ENCODE results near the gene UBE2J2. TPM values are rescaled to one million over a fixed set of nuclear protein-coding genes. Genes with fewer than 3 reads are reported as not detected.

UBE2J2 gene
- total RNA-seq, 1 donor from 2014 or later = 37.2 TPM

DNA sequence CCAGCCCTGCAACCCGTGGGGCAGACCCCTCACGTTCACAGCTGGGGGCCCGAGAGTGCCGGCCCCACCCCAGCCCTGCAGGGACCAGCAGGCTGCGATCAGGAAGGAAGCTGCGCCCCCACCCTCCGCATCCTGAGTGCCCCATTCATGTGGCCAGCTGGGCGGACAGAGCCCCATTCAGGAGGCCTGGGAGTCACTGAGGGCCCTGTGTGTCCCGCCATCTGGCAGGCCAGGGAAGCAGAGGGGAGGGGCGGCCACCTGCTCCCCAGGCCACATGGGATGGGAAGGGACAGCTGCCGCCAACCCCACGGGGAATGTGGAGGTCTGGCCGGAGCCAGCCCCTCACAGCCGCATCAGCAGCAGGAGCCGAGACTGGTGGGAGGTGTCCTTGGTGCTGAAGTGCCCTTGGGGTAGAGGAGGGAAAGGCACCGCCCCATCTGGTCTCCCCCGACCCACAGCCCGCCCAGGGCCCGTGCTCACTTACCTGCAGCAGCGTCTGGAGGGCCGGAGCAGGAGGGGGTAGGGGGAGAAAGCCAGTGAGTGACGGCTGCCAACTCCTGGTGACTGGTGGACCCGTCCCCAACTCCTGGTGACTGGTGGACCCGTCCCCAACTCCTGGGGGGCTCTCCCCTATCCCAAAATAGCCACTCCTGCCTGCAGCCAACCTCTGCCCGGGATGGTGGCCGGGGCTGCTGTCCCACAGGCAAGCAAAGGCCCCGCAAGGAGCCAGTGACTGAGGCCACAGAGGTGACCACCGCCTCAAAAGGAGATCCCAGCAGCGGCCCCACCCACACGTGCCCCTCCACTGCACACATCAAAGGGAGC is 25.4 kb upstream of the UBE2J2 start:
- DNase-seq (ENCODE audit: low spot score) = no peak
- intact Hi-C loops (cut with DNase I) = no loop called here

DNA sequence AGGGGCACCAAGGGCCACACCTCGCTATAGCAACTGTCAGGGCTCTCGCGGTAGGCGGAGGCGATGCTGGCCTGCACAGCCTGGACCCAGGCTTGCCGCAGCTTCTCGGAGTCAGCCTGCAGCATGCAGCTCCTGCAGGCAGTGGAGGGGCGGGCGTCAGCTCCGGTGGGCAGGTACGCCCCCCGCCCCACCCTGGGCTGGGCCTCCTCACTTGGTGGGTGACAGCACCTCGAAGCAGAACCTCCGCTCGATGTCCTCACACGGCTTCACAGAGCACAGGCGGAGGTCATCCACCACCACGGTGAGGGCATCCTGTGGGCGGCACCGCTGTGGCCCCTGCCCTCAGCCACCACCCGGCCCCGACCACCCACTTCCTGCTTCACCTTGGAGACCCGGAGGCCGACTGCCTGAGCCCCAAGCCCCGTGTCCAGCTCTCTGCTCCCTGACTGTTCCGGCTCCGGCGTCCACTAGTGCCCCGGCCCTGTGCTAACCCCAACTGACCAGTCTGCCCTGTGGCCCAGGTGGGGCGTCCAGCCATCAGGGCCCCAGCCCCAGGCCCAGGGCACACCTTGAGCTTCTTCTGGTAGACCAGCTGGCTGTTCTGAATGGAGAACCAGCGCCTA is 24.3 kb upstream of the UBE2J2 start:
- intact Hi-C loops (cut with DNase I) = no loop called here
- no peak for DNase-seq (ENCODE audit: low spot score)

DNA sequence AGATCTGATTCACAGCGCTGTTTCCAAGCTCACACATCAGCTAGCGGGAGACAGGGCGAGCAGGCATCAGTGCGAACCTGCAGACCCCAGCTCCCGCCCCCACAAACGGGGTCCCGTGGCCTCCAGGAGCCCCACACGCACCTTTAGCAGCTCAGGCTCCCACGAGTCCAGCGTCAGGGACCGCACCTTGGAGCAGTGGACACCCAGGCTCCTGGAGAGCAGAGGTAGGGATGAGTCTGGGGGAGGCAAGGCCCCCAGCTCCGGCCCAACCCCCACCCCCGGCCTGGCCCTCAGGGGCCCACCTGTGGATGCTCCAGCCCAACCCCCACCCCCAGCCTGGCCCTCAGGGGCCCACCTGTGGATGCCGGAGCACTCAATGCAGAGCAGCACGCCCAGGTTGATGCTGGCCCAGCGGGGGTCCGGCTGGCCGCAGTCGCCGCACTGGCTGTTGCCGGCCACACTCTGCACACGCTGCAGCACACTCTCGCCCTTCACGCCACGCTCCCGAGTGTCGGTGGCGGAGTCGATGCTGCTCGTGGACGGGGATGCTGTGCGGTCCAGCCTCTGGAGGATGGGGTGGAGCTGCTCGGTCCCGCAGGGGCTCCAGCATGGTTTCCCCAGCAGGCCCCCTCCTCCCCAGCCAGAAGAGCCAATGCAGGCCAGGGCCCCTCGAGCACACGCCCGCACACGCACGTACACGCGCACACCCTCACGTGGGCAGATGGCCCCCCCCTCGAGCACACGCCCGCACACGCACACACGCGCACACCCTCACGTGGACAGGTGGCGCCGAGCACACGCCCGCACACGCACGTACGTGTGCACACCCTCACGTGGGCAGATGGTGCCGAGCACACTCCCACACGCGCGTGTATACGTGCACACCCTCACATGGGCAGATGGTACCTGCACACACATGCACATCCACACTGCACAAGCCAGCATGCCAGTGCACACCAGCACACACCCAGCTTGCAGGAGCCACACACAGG is 22.7 kb upstream of the UBE2J2 start:
- intact Hi-C loops (cut with DNase I) = no loop called here
- no peak for DNase-seq (ENCODE audit: low spot score)

DNA sequence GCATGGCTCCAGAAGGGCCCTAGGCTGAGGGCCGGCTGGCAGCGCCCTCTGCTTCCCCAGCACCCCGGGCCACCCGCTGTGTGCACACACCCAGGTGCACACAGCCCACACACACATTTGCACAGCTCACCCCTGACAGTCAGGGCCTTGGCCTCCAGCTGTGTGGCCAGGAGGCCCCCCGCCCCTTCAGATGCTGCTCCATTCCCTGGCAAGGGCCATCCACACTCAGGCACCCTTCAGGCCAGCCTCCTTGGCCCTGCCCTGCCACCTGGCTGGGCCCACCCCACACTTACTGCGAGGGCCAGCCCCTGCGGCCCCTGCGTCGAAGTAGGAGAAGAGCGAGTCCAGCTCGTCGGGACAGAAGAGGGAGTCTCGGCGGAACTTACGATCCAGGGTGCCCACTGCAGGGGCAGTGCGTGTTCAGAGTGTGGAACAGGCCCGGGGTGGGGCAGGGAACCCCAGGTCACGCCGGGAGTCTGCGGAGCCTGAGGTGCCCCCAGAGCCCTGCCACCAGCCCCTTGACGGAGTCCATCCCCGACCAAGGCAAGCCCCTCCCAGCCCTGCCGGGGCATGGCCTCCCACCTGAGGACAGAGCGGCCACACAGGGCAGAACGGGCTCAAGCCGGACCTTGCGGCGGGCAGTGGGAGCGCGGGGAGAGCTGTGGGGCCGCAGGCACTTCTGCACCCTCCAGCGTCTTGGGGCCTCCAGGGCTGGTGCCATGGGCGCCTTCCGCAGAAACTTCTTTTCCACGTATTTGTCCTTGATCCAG is 21.7 kb upstream of the UBE2J2 start:
- no peak for DNase-seq (ENCODE audit: low spot score)
- intact Hi-C loops (cut with DNase I) = no loop called here

DNA sequence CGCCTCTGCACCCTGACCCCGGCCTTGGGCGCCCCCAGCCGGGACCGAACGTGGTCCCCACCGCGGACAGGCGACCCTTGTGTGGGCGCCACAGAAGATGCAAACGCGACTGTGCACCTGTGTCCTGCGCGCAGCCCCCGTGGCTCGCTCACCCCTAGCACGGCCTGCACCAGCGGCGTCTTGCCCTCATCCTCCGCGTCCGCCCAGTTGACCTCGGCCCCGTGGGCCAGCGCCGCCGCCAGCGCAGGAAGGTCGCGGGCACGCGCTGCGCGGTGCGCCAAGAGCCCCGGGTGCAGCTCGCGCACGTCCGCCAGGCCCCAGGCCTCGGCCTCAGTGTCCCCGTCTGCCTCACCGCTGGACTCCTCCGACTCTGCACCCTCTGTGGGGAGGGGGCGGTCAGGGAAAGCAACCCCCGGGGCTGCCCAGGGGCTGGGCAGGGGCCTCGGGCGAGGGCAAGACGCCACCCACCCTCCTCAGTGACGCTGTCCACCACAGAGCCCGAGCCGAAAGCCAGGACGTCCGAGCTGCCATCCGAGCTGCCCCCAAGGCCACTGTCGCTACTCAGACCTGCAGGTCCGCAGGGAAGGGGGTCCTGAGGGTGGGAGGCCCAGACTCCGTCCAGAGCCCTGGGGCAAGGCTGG is 20.7 kb upstream of the UBE2J2 start:
- no peak for DNase-seq (ENCODE audit: low spot score)
- intact Hi-C loops (cut with DNase I) = no loop called here

DNA sequence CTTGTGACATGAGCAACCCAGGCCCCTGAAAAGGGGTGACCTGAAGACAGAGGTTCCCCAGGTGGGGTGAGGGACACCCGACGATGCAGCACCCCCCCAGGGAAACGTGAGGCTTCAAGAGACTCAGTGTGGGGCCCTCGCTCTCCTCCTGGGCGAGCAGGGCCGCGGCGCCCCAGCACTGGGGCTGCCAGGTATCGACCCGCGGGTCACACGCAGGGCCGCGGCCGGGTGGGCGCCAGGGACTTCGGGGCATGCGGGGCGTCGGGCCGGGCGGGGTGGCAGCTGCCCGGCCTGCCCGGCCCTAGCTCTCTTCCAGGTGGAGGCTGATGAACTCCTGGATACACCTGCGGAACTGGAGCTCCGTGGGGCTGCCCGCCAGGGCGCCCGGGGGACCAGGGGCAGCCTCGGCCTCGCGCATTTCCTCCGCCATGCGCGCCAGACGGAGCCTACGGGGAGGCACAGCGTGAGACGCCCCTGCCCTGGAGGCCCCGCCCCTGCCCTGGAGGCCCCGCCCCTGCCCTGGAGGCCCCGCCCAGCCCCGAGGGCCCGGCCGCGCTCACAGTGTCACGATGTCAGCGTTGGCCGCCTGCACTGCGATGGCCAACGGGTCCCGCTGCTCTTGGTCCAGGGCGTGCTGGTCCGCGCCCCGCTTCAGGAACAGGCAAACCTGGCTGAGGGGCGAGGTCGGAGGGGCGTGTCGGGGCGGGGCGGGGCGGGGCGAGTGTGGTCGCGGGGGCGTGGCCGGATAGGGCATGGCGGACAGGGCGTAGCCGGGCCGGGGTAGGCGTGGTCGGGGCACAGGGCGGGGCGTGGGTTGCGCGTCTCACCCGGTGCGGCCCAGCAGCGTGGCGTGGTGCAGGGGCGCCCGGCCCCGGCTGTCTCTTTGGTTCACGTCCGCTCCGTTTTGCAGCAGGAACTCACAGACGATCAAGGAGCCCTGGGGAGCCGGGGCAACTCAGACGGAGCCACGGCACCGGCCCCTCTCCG is 19.9 kb upstream of the UBE2J2 start:
- intact Hi-C loops (cut with DNase I) = no loop called here
- no peak for DNase-seq (ENCODE audit: low spot score)

DNA sequence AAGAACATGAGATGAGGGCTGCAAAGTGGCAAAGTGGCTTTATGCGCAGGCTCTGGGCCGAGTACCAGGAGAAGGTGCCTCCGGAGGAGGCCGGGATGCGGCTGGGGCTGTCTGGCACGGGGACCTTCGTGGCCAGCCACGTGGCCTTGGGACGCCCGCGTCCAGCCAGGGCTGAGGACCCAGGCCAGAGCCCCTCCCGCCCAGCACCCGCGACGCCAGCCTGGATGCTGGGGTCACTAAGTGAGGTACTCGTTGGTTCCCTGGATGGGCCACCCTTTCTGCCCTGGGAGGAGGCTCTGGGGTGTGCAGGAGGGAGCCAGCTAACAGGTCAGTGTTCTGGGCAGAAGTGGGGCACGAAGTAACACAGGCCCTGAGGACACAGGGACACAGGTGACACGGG is 19.2 kb upstream of the UBE2J2 start:
- intact Hi-C loops (cut with DNase I) = loop anchor here (1.0 kb wide), 1 partner anchor 171 kb away; no protein-coding TSS in a partner anchor
- no peak for DNase-seq (ENCODE audit: low spot score)

DNA sequence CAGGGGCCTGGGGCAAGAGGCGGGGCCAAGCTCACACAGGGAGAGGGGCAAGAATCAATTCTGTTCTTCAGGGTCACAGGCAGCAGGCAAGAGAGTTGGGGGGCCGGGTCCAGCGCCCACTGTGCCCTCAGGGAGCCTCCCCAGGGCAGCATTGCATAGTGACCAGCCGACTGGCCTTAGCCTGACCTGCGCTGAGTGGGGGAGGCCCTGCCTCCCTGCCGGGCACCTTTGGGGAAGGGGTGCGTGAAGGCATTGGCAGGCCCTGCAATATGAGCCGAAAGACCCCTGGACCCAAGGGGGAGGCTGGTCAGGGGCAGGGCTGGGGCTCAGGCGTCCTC is 18.8 kb upstream of the UBE2J2 start:
- intact Hi-C loops (cut with DNase I) = loop anchor here (1.0 kb wide), 1 partner anchor 170 kb away; no protein-coding TSS in a partner anchor
- DNase-seq (ENCODE audit: low spot score) = no peak

DNA sequence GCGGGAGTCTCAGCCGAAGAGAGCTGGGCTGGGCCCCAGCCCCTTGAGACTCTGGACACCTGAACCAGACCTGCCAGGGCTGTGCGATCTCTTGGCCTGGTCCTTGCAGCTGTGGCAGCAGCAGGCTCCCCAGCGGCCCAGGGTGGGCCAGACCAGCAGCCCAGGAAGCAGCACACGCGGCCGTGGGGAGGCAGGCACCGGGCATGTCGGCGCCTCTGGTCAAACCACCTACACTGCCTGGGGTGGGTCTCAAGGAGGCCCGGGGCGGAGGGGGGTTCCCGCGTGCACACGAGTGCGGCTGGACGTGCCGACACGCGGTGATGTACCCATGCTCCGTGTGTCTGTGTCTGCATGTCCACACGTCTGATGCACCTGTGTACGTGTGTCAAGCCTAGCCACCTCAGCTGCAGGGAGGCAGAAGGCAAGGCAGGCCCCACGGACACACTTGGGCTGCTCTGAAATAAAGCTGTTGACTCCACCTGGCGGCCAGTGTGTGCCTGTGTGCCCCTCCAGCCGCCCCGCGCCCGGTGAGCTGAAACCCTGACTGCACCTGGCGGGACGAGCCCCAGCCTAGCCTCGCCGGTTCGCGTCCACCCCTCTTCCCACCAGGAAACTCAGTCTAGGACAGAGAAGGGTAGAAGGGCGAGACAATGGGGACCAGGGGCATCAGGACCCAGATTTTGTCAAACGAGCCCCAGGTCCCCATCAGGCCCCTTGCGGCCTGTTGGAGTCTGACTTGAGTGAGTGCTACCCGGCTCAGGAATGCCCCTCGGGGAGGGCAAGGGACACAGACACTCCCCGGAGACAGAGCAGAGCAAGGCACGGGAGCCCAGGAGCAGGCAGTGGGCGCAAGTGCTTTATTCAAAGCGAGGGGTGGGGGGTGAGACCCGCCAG is 18.1 kb upstream of the UBE2J2 start:
- DNase-seq (ENCODE audit: low spot score) = no peak
- intact Hi-C loops (cut with DNase I) = loop anchor here (1.0 kb wide), 1 partner anchor 169 kb away; no protein-coding TSS in a partner anchor

DNA sequence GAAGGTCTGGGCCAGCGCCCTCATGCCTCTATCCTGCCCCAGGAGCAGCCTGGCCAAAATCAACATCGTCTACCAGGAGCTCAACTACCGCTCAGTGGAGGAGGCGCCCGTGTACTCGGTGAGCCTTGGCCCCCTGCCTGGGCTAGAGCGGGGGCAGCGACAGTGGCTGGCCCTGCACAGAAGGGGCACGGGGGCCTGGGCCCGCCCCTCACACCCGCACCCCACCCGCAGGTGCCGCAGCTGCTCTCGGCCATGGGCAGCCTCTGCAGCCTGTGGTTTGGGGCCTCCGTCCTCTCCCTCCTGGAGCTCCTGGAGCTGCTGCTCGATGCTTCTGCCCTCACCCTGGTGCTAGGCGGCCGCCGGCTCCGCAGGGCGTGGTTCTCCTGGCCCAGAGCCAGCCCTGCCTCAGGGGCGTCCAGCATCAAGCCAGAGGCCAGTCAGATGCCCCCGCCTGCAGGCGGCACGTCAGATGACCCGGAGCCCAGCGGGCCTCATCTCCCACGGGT is 17.4 kb upstream of the UBE2J2 start:
- no peak for DNase-seq (ENCODE audit: low spot score)
- intact Hi-C loops (cut with DNase I) = no loop called here

DNA sequence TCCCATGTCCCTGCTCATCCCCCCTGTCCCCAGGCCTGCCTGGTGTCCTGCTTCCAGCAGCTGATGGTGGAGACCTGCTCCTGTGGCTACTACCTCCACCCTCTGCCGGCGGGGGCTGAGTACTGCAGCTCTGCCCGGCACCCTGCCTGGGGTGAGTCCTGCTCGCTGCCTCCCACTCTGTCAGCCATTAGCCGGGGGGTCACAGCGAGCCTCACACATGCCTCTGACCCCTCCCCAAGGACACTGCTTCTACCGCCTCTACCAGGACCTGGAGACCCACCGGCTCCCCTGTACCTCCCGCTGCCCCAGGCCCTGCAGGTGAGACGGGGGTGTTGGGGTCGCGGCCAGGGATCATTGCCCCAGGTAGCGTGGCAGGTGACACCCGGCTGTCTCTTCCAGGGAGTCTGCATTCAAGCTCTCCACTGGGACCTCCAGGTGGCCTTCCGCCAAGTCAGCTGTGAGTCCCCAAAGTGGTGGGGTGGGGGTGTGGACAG is 16.6 kb upstream of the UBE2J2 start:
- DNase-seq (ENCODE audit: low spot score) = no peak
- intact Hi-C loops (cut with DNase I) = no loop called here

DNA sequence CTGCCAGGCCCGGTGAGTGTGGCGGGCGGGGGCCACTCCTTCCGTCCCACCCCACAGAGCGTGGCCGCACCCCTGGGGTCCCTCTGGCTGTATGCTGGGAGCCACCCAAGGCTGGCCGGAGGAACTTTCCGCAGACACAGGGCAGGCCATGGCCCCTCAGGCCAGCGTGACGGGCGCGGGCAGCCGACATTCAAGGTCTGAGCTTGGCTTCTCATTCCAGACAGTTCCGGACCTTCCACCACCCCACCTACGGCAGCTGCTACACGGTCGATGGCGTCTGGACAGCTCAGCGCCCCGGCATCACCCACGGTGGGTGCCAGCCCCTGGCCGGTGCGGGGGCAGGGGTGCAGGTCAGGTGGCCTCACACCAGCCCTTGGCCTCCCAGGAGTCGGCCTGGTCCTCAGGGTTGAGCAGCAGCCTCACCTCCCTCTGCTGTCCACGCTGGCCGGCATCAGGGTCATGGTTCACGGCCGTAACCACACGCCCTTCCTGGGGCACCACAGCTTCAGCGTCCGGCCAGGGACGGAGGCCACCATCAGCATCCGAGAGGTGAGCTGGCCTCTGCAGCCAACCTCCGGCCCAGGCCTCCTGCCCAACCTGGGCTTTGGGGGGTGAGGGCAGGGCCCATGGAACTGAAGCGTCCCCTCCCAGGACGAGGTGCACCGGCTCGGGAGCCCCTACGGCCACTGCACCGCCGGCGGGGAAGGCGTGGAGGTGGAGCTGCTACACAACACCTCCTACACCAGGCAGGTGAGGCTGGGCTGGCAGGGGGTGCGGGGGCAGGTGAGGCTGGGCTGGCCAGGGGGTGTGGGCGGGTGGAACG is 13.8 kb upstream of the UBE2J2 start:
- intact Hi-C loops (cut with DNase I) = no loop called here
- DNase-seq (ENCODE audit: low spot score) = no peak

DNA sequence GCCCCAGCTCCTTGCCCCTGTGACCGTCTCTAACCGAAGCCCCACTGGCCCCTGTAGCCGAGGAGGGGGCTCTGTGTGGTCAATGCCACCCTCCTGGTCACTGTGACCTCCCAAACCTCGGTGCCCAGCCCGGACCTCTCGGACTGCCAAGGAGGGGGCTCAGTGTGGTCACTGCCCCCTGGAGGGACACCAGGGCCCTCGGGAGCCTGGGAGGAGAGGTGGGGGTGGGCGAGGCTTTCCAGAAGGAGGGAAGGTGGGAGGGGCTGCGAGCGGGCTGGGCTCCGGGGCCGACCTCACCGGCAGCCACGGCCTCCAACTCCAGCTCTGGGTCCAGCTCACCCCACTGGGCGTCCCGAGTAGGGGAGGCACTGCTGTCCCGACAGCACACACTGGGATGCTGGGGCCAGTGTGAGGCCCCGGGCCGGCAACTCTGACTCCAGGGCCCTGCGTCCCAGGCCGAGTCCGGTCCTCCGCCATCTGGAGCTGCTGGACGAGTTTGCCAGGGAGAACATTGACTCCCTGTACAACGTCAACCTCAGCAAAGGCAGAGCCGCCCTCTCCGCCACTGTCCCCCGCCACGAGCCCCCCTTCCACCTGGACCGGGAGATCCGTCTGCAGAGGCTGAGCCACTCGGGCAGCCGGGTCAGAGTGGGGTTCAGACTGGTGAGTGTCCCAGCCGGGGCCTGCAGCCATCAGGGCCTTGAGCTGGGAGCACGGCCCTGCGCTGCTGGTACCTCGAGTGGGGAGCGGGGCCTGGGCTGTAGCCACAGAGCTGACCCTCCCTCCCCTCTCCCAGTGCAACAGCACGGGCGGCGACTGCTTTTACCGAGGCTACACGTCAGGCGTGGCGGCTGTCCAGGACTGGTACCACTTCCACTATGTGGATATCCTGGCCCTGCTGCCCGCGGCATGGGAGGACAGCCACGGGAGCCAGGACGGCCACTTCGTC is 12.9 kb upstream of the UBE2J2 start:
- intact Hi-C loops (cut with DNase I) = no loop called here
- no peak for DNase-seq (ENCODE audit: low spot score)

DNA sequence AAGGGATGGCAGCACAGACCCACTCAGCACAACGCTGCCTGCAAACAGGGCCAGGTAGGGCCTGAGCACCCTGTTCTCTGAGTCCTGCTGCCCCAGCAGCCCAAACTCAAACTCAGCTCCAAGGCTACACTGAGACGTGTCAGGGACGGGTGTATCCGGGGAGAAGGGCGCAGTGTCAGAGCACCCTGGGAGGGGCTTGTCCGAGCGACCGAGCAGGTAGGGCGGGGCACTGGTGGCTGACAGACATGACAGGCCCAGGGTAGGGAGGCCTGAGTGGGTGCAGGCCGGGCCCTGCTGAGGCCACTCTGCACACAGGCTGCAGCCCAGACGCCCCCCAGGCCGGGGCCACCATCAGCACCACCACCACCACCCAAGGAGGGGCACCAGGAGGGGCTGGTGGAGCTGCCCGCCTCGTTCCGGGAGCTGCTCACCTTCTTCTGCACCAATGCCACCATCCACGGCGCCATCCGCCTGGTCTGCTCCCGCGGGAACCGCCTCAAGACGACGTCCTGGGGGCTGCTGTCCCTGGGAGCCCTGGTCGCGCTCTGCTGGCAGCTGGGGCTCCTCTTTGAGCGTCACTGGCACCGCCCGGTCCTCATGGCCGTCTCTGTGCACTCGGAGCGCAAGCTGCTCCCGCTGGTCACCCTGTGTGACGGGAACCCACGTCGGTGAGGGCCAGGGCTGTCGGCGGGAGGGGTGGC is 12.1 kb upstream of the UBE2J2 start:
- intact Hi-C loops (cut with DNase I) = no loop called here
- DNase-seq (ENCODE audit: low spot score) = no peak
